ENCODE data around the gene CARD10. TPM values are rescaled to one million over a fixed set of nuclear protein-coding genes. Genes with fewer than 3 reads are reported as not detected.
A peak's percentile ranks its signal among the peaks of the same experiment; 100 is the strongest.

Gene CARD10
- total and polyA plus RNA-seq, 2 of the 13 experiments (the other 11 are each of a cell fraction or from before 2014, with no cell fraction given): 35.2 to 55.8 TPM

GRCh38 chr22:37454857-37455686 is 64.1 kb downstream of the CARD10 start (continued):
- no peak for TF ChIP-seq KLF6 (CRISPR knock-in tag; IDR thresholded peaks at IDR 0.05)
- peak; percentile 95 for TF ChIP-seq SAP130 (CRISPR knock-in tag; IDR thresholded peaks at IDR 0.05; ENCODE audit: low read depth)
- TF ChIP-seq NBN (conservative IDR thresholded peaks at IDR 0.05): no peak
- 0 out of 2 replicates have a peak, but pooled peaks have one; percentile 43 for TF ChIP-seq MTERF4 (CRISPR knock-in tag; IDR thresholded peaks at IDR 0.05)
- TF ChIP-seq AHR (CRISPR knock-in tag; IDR thresholded peaks at IDR 0.05): no peak
- TF ChIP-seq MTA3 (CRISPR knock-in tag; IDR thresholded peaks at IDR 0.05): no peak
- TF ChIP-seq ONECUT2 (CRISPR knock-in tag; IDR thresholded peaks at IDR 0.05): no peak
- TF ChIP-seq NCOA2 (CRISPR knock-in tag; IDR thresholded peaks at IDR 0.05): peak; percentile 49; the same call in 1 of the 2 replicates
- TF ChIP-seq FIP1L1 (IDR thresholded peaks at IDR 0.05; ENCODE audit: borderline replicate concordance, insufficient read depth, low read depth, low read length): no peak
- TF ChIP-seq DPF2 (CRISPR knock-in tag; IDR thresholded peaks at IDR 0.05; ENCODE audit: borderline replicate concordance, low read depth): peak; percentile 83
- no peak for TF ChIP-seq TERF1 (CRISPR knock-in tag; IDR thresholded peaks at IDR 0.05)
- TF ChIP-seq ATM (IDR thresholded peaks at IDR 0.05; ENCODE audit: borderline replicate concordance): no peak
- TF ChIP-seq ZNF710 (CRISPR knock-in tag; IDR thresholded peaks at IDR 0.05; ENCODE audit: borderline replicate concordance): no peak
- peak; percentile 63; the same call in 1 of the 2 replicates for TF ChIP-seq THAP11 (CRISPR knock-in tag; IDR thresholded peaks at IDR 0.05)
- TF ChIP-seq ZNF607 (CRISPR knock-in tag; IDR thresholded peaks at IDR 0.05; ENCODE audit: borderline replicate concordance): no peak
- TF ChIP-seq HOXD1 (CRISPR knock-in tag; IDR thresholded peaks at IDR 0.05): no peak
- TF ChIP-seq ZNF784 (CRISPR knock-in tag; IDR thresholded peaks at IDR 0.05; ENCODE audit: borderline replicate concordance): no peak
- no peak for TF ChIP-seq ZNF317 (CRISPR knock-in tag; IDR thresholded peaks at IDR 0.05)
- TF ChIP-seq ZNF782 (CRISPR knock-in tag; IDR thresholded peaks at IDR 0.05; ENCODE audit: borderline replicate concordance): no peak
- no peak for TF ChIP-seq ZBTB25 (CRISPR knock-in tag; IDR thresholded peaks at IDR 0.05)
- no peak for TF ChIP-seq NKX3-1 (CRISPR knock-in tag; IDR thresholded peaks at IDR 0.05)
- TF ChIP-seq RBFOX2 (IDR thresholded peaks at IDR 0.05; ENCODE audit: low read depth, low read length): no peak
- TF ChIP-seq PBX2 (CRISPR knock-in tag; IDR thresholded peaks at IDR 0.05): no peak

Measured in HepG2 (cell line).